ENCODE measurements around the gene HORMAD1. TPM values are rescaled to one million over a fixed set of nuclear protein-coding genes. Genes with fewer than 3 reads are reported as not detected.

Gene HORMAD1
- total and polyA plus RNA-seq, 2 donors (not counting 3 experiments of a cell fraction or from before 2014, with no cell fraction given) = not detected

DNA sequence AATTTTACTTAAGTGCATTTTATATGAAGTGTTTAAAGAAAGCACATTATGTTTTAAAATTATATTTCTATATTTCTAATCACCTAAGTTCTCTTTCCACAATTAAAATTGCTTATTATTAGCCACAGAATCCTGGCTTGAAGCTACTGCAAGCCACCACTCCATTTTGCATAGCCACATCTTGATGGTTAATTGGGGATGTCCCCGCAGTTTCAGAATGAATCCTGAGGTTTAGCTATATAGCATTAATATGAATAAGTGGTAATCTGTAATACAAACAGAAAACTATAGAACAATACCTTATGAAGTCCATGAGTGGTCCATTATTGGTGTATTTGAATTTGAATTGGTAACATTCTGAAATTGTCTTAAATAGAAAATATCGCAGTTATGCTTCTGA, 12.1 kb downstream of the HORMAD1 start:
- POLR2A ChIA-PET = no interaction called here
- H3K9me3 ChIP-seq (replicated peaks; ENCODE audit: control insufficient read depth, insufficient read depth, low read length) = no peaks in the 10 kb centered on the region
- no TSS peak for BruUV-seq (replicated peaks)

More for the DNA sequence above, 12.1 kb downstream of the HORMAD1 start:
- H3K9ac ChIP-seq (replicated peaks; ENCODE audit: extremely low read depth, insufficient read depth, low read length) = no peak overlapping the region
- H4K20me1 ChIP-seq (replicated peaks; ENCODE audit: control insufficient read depth, extremely low read depth, insufficient read depth, low read length) = no peaks in the 10 kb centered on the region
- no peaks in the 10 kb centered on the region for H3K4me1 ChIP-seq (ENCODE audit: control insufficient read depth, extremely low read depth, insufficient read depth, low read length)
- TF ChIP-seq GATA2 (IDR thresholded peaks at IDR 0.05; ENCODE audit: insufficient read depth, insufficient read length, low read depth, low read length) (no peak), MYC (IDR thresholded peaks at IDR 0.05; ENCODE audit: low read depth, low read length) (no peak), EZH2 (IDR thresholded peaks at IDR 0.05; ENCODE audit: borderline replicate concordance, low read depth, low read length, severe bottlenecking) (no peak), JUN (IDR thresholded peaks at IDR 0.05; ENCODE audit: borderline replicate concordance, insufficient read depth, insufficient read length, low read depth) (no peak), FOS (IDR thresholded peaks at IDR 0.05; ENCODE audit: borderline replicate concordance, insufficient read depth, low read length) (no peak), POLR2A (IDR thresholded peaks at IDR 0.05; ENCODE audit: low read depth, low read length) (no peak), POLR2AphosphoS5 (IDR thresholded peaks at IDR 0.05; ENCODE audit: insufficient read depth, low read depth, low read length) (no peak)
- TF ChIP-seq, protein P1, sequence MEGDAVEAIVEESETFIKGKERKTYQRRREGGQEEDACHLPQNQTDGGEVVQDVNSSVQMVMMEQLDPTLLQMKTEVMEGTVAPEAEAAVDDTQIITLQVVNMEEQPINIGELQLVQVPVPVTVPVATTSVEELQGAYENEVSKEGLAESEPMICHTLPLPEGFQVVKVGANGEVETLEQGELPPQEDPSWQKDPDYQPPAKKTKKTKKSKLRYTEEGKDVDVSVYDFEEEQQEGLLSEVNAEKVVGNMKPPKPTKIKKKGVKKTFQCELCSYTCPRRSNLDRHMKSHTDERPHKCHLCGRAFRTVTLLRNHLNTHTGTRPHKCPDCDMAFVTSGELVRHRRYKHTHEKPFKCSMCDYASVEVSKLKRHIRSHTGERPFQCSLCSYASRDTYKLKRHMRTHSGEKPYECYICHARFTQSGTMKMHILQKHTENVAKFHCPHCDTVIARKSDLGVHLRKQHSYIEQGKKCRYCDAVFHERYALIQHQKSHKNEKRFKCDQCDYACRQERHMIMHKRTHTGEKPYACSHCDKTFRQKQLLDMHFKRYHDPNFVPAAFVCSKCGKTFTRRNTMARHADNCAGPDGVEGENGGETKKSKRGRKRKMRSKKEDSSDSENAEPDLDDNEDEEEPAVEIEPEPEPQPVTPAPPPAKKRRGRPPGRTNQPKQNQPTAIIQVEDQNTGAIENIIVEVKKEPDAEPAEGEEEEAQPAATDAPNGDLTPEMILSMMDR (IDR thresholded peaks at IDR 0.05; ENCODE audit: extremely low read depth in 1 of 2, insufficient read depth in 1 of 2, low read depth in 1 of 2, low read length in 2 of 2) = no peak
- TF ChIP-seq, protein P2, sequence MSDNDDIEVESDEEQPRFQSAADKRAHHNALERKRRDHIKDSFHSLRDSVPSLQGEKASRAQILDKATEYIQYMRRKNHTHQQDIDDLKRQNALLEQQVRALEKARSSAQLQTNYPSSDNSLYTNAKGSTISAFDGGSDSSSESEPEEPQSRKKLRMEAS (IDR thresholded peaks at IDR 0.05; ENCODE audit: insufficient read depth, insufficient read length) = no peak
- H2AFZ ChIP-seq (ENCODE audit: low read depth, low read length) = no peak overlapping the region
- H3K36me3 ChIP-seq (ENCODE audit: control insufficient read depth in 2 of 2, extremely low read depth in 1 of 2, insufficient read depth in 2 of 2, low read length in 2 of 2) = no peaks in the 10 kb centered on the region
- no peak for FAIRE-seq
- intact Hi-C loops (cut with micrococcal nuclease) (no loop called here), dilution Hi-C loops (cut with MboI; ENCODE audit: extremely low pct_ligation_motif_present, low sequenced_read_pairs) (no loop called here)
- CTCF ChIA-PET = interaction anchor here (0.9 to 2.2 kb wide), 2 partner anchors 11 to 105 kb away, joined by 3 to 7 read pairs; partner anchors contain the start of gene GOLPH3L
- no peaks in the 10 kb centered on the region for H3K9me1 ChIP-seq (replicated peaks; ENCODE audit: control insufficient read depth, extremely low read depth, insufficient read depth, low read length)
- no peak overlapping the region for H3K4me3 ChIP-seq (replicated peaks in 1 of 3; ENCODE audit: insufficient read depth in 1 of 3, low read depth in 1 of 3, low read length in 3 of 3)
- H3K27me3 ChIP-seq (ENCODE audit: control insufficient read depth in 2 of 2, insufficient read depth in 2 of 2, low read length in 2 of 2) = no peaks in the 10 kb centered on the region
- H3K79me2 ChIP-seq (ENCODE audit: control insufficient read depth, insufficient read depth, low read length) = no peaks in the 10 kb centered on the region
- no peak overlapping the region for H3K4me2 ChIP-seq (ENCODE audit: insufficient read depth, low read length)
- no peak for DNase-seq (ENCODE audit: low read depth, low spot score)
- no peak overlapping the region for H3K27ac ChIP-seq (ENCODE audit: insufficient read depth, low read depth, low read length)

All from endothelial cell of umbilical vein (primary cell).